Colonic mucosa (tissue), 4 donors: ENCODE results near the gene CRACDL. TPM values are rescaled to one million over a fixed set of nuclear protein-coding genes. Genes with fewer than 3 reads are reported as not detected.
"Not testable (repeated sequence)": the region's sequence is repeated elsewhere in the genome, so short reads cannot be mapped to it uniquely, and the experiment has no call there.

Source experiments
- DNase-seq: peaks from one replicate; pipeline ENCODE4 v3.0.0-alpha.2; 2020
- H3K27ac ChIP-seq: fragments of 200-600 bp; one replicate; pipeline ENCODE4 v1.8.0; 2021
- H3K27me3 ChIP-seq: fragments of 200-600 bp; one replicate; pipeline ENCODE4 v1.8.0; 2021
- H3K36me3 ChIP-seq: fragments of 200-600 bp; one replicate; pipeline ENCODE4 v1.8.0; 2021
- H3K4me1 ChIP-seq: fragments of 200-600 bp; one replicate; pipeline ENCODE4 v1.8.0; 2021; ENCODE audit warnings: mild to moderate bottlenecking
- H3K4me3 ChIP-seq: fragments of 200-600 bp; one replicate; pipeline ENCODE4 v1.8.0; 2021
- H3K9ac ChIP-seq, 2 donors: one replicate each; pipeline ENCODE4 v1.7.0; 2013; ENCODE audit warnings: control low read depth in 2 of 2, low read depth in 2 of 2, low read length in 2 of 2
- H3K9me3 ChIP-seq: fragments of 200-600 bp; one replicate; pipeline ENCODE4 v1.8.0; 2021
- CTCF ChIP-seq: fragments of 200-600 bp; IDR thresholded peaks from one replicate; pipeline ENCODE4 v1.8.0; 2022; ENCODE audit warnings: antibody characterized with exemption, mild to moderate bottlenecking
- intact Hi-C: fragments of 100-400 bp; cut with DNase I; formaldehyde crosslinking; loops from one replicate; pipeline ENCODE4 v1.14.1; 2022
- total RNA-seq, 2 donors: library from RNA; stranded (reverse); fragmentation: NEBNext Ultra II Directional in 1 of 2; extraction: Animal tissue kit (Norgen Biotek cat#: 25700) in 1 of 2; gene quantifications; one replicate each; pipeline ENCODE4 v1.2.1, GENCODE V29; 2021
- donor health status: healthy.
- donor health status: DM: no; HTN: no; CAD: no.
- donor health status: DM: no; HTN: no; CAD: no.

Gene CRACDL
- total RNA-seq, 2 donors from 2014 or later, result 11.5 to 22.3 TPM

DNA sequence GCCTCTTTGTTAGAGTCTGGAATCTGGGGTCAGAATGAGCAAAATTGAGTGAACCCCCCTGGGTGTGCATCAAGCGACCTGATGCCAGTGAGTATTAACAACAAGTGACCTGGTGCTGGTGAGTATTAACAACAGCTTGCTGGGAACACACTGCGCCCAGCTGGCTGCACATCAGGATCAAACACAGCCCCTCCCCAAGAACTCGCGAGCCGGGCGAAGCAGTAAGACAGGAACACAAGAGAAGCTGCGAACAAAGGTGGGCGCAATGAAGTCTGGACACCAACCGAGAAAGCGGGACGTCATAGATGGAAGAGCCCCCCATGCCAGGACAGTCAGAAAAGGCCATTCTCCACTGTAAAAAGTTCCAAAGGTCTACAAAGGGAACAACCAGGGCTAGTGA lies 34.3 kb downstream of the CRACDL start:
- H3K9ac ChIP-seq, result no peak overlapping the region
- no peak for DNase-seq
- intact Hi-C loops, result no loop called here
- no peaks in the 10 kb centered on the region for H3K4me1 ChIP-seq
- no peak for TF ChIP-seq CTCF
- H3K9me3 ChIP-seq, result no peaks in the 10 kb centered on the region
- no peaks in the 10 kb centered on the region for H3K27me3 ChIP-seq
- H3K4me3 ChIP-seq, result no peak overlapping the region
- H3K36me3 ChIP-seq, result no peaks in the 10 kb centered on the region
- no peak overlapping the region for H3K27ac ChIP-seq

DNA sequence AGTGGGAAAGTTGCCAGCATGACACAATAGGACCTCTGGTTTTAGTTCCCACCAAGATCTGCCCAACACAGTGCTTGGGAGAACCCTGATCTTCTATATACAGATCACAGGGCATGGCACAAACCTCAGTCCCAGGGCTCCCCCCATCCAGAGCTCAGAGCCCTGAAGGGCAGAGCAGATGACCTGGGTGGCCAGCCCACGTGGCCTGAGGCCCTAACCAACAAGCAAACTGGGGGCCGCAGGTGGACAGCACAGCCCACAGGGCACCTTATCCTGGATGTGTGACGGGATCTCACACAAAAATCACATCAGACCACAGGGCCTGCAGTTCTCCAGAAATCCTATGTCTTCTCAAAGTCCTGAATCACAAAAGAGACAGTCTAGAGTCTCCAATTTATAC lies 34.7 kb downstream of the CRACDL start:
- H3K36me3 ChIP-seq, result no peaks in the 10 kb centered on the region
- no peak for DNase-seq
- H3K9me3 ChIP-seq, result no peaks in the 10 kb centered on the region
- no peak for TF ChIP-seq CTCF
- H3K9ac ChIP-seq, result no peak overlapping the region
- intact Hi-C loops, result no loop called here
- no peak overlapping the region for H3K4me3 ChIP-seq
- no peaks in the 10 kb centered on the region for H3K27me3 ChIP-seq
- H3K4me1 ChIP-seq, result no peaks in the 10 kb centered on the region
- H3K27ac ChIP-seq, result no peak overlapping the region

DNA sequence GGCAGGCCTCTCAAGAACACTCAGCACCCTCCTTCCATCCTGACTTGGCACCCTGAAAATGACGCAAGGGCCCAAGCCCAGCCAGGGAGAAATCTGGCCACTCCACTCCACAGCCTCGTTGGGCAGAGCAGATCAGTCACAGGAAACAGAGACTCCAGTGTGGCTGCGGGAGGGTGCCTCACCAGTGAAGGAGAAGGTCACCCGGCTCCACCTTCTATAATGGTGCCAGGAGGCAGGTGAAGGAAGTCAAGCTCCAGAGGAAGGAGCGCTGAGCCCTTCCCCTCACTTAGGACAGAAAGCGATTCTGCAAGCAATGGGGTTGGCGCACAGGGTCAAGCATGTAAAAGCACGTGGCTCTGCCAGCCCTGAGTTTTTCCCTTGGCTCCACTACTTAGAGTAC lies 35.3 kb downstream of the CRACDL start:
- intact Hi-C loops, result no loop called here
- Histone ChIP-seq H3K27me3 (no peaks in the 10 kb centered on the region), H3K27ac (no peak overlapping the region)

DNA sequence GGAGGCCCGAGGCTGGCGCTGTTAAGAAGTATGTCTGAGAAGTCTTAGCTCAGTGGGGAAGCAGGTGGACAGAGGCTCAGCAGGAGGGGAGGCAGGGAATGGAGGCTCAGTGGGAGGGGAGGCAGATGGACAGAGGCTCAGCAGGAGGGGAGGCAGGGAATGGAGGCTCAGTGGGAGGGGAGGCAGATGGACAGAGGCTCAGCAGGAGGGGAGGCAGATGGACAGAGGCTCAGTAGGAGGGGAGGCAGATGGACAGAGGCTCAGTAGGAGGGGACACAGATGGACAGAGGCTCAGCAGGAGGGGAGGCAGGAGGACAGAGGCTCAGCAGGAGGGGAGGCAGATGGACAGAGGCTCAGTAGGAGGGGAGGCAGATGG lies 36.3 kb downstream of the CRACDL start:
- H3K9me3 ChIP-seq, H3K27me3 ChIP-seq, DNase-seq, H3K4me1 ChIP-seq, H3K27ac ChIP-seq, H3K36me3 ChIP-seq, H3K4me3 ChIP-seq, H3K9ac ChIP-seq, intact Hi-C loops: not testable (repeated sequence)

More for the DNA sequence above, 35.3 kb downstream of the CRACDL start:
- Histone ChIP-seq H3K9ac (no peak overlapping the region), H3K4me1 (no peaks in the 10 kb centered on the region), H3K36me3 (no peaks in the 10 kb centered on the region), H3K9me3 (no peaks in the 10 kb centered on the region), H3K4me3 (no peak overlapping the region)
- DNase-seq, result no peak
- no peak for TF ChIP-seq CTCF

- Histone ChIP-seq H3K9me3 (no peaks in the 10 kb centered on the region), H3K4me3 (no peak overlapping the region), H3K27me3 (no peaks in the 10 kb centered on the region), H3K4me1 (no peaks in the 10 kb centered on the region), H3K9ac (no peak overlapping the region), H3K27ac (no peak overlapping the region), H3K36me3 (no peaks in the 10 kb centered on the region)
- no peak for DNase-seq
- TF ChIP-seq CTCF, result no peak
- intact Hi-C loops, result no loop called here
Observed at GRCh38 chr2:98899041-98899702, 36.9 kb downstream of the CRACDL start.

DNA sequence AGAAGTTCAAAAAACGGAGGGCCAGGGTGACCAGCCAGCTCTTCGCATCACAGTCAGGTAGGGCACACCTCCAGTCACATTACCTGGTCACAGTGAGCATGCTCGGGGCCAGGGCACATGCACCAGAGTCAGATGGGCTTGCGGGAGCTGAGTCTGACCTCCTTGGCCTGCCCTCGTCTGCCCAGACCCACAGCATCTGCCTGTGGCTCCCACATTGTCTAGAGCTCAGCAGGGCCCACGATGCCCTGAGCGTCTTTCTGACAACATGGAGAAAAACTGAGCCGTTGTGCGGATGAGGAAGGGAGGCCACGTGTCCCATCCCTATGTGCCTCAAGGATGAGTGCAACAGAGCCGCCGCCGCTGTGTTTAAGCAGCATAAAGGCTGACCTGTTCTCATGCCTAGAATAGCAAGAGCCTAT lies 37.6 kb downstream of the CRACDL start:
- H3K9ac ChIP-seq, result no peak overlapping the region
- intact Hi-C loops, result no loop called here
- DNase-seq, result no peak
- H3K27me3 ChIP-seq, result no peaks in the 10 kb centered on the region
- no peaks in the 10 kb centered on the region for H3K36me3 ChIP-seq
- H3K4me3 ChIP-seq, result no peak overlapping the region
- H3K27ac ChIP-seq, result no peak overlapping the region
- H3K4me1 ChIP-seq, result no peaks in the 10 kb centered on the region
- TF ChIP-seq CTCF, result no peak
- H3K9me3 ChIP-seq, result no peaks in the 10 kb centered on the region
